Activated naive CD8-positive, alpha-beta T cell treated with anti-CD3 and anti-CD28 coated beads, Interleukin-2, amount 50 U/mL, for 24 hours (primary cell): ENCODE measurements around the gene MALRD1.

Source experiments
- ATAC-seq: fragments of 150-1000 bp; cut with Tn5 transposase; one replicate; pipeline ENCODE4 v1.10.0; 2021
- DNase-seq: peaks from one replicate; pipeline ENCODE4 v3.0.0; 2021
- H3K27ac Mint-ChIP-seq: one replicate; pipeline ENCODE4 v1.8.0; 2021; ENCODE audit warnings: mild to moderate bottlenecking, mixed read lengths
- H3K27me3 Mint-ChIP-seq: one replicate; pipeline ENCODE4 v1.8.0; 2021; ENCODE audit warnings: mixed read lengths
- H3K36me3 Mint-ChIP-seq: one replicate; pipeline ENCODE4 v1.8.0; 2021; ENCODE audit warnings: low read depth, mixed read lengths
- H3K4me1 Mint-ChIP-seq: one replicate; pipeline ENCODE4 v1.8.0; 2021; ENCODE audit warnings: mixed read lengths
- H3K4me3 Mint-ChIP-seq: one replicate; pipeline ENCODE4 v1.8.0; 2021; ENCODE audit warnings: mild to moderate bottlenecking, moderate library complexity, mixed read lengths
- H3K9me3 Mint-ChIP-seq: one replicate; pipeline ENCODE4 v1.8.0; 2021; ENCODE audit warnings: mixed read lengths

Gene MALRD1

DNA sequence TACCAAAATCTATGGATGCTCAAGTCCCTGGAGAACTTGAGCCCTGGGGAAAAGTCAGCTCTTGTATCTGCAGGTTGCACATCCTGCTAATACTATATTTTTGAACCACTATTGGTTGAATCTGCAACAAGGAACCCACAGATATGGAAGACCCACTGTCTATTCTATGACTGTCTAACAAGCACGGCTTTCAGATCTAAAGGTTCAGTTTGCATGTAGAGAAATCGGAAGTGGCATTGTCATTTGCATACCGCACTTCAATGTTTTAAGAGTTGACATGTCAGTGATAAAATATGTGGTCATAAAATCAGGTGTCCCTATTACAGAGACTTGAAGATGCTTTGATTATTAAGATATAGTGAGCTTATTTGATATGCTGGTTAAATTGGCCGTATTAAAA is 95.6 kb downstream of the MALRD1 start:
- Mint-ChIP-seq H3K9me3 (peaks cover 12% of the 10 kb centered on the region), H3K4me3 (no peak overlapping the region), H3K4me1 (no peaks in the 10 kb centered on the region), H3K36me3 (no peaks in the 10 kb centered on the region), H3K27me3 (no peaks in the 10 kb centered on the region), H3K27ac (no peak overlapping the region)
- DNase-seq: no peak
- no peak for ATAC-seq

GRCh38 chr10:19154375-19154774 is 105.8 kb downstream of the MALRD1 start:
- H3K36me3 Mint-ChIP-seq: no peaks in the 10 kb centered on the region

GRCh38 chr10:19158358-19158757 is 109.8 kb downstream of the MALRD1 start:
- no peak for DNase-seq
- Mint-ChIP-seq H3K27ac (no peak overlapping the region), H3K4me3 (no peak overlapping the region), H3K27me3 (no peaks in the 10 kb centered on the region), H3K36me3 (no peaks in the 10 kb centered on the region), H3K9me3 (peaks cover 11% of the 10 kb centered on the region), H3K4me1 (no peaks in the 10 kb centered on the region)
- ATAC-seq: no peak

More at GRCh38 chr10:19154375-19154774, 105.8 kb downstream of the MALRD1 start:
- H3K4me1 Mint-ChIP-seq: no peaks in the 10 kb centered on the region
- peaks cover 5% of the 10 kb centered on the region for H3K9me3 Mint-ChIP-seq
- no peak for ATAC-seq
- no peak overlapping the region for H3K27ac Mint-ChIP-seq
- H3K4me3 Mint-ChIP-seq: no peak overlapping the region
- DNase-seq: no peak
- no peaks in the 10 kb centered on the region for H3K27me3 Mint-ChIP-seq

GRCh38 chr10:19158870-19159269 is 110.3 kb downstream of the MALRD1 start:
- H3K27ac Mint-ChIP-seq: no peak overlapping the region
- peaks cover 11% of the 10 kb centered on the region for H3K9me3 Mint-ChIP-seq
- H3K27me3 Mint-ChIP-seq: no peaks in the 10 kb centered on the region
- H3K4me3 Mint-ChIP-seq: no peak overlapping the region
- H3K36me3 Mint-ChIP-seq: no peaks in the 10 kb centered on the region
- no peaks in the 10 kb centered on the region for H3K4me1 Mint-ChIP-seq
- no peak for ATAC-seq
- DNase-seq: no peak

GRCh38 chr10:19164461-19164860 is 115.9 kb downstream of the MALRD1 start:
- ATAC-seq: no peak

GRCh38 chr10:19168584-19168983 is 120.0 kb downstream of the MALRD1 start:
- Mint-ChIP-seq H3K4me3 (no peak overlapping the region), H3K27me3 (no peaks in the 10 kb centered on the region), H3K36me3 (no peaks in the 10 kb centered on the region), H3K4me1 (no peaks in the 10 kb centered on the region), H3K27ac (no peak overlapping the region), H3K9me3 (peaks cover 12% of the 10 kb centered on the region)
- no peak for ATAC-seq
- no peak for DNase-seq

More at GRCh38 chr10:19164461-19164860, 115.9 kb downstream of the MALRD1 start:
- no peaks in the 10 kb centered on the region for H3K36me3 Mint-ChIP-seq
- no peaks in the 10 kb centered on the region for H3K4me1 Mint-ChIP-seq
- DNase-seq: no peak
- H3K4me3 Mint-ChIP-seq: no peak overlapping the region
- no peaks in the 10 kb centered on the region for H3K27me3 Mint-ChIP-seq
- H3K9me3 Mint-ChIP-seq: peaks cover 14% of the 10 kb centered on the region
- H3K27ac Mint-ChIP-seq: no peak overlapping the region

DNA sequence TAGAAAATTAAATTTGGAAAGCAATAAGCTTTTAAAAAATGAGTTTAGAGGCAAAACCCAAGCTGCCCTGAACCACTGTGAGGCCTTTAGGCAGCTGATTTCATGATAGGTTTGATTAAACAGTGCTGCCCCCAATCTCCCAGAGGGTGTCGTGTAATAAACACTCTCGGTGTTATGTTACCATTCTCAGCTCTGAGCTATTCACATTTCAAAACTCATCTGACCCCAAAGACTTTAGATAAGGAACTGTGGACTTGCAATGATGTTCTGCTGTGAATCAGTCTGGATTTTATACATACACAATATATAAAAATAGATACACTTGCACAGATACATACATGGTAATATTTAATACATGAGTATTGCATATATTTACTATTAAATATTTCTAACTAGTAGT is 120.4 kb downstream of the MALRD1 start:
- Mint-ChIP-seq H3K4me3 (no peak overlapping the region), H3K27me3 (no peaks in the 10 kb centered on the region), H3K36me3 (no peaks in the 10 kb centered on the region), H3K4me1 (no peaks in the 10 kb centered on the region), H3K27ac (no peak overlapping the region), H3K9me3 (peaks cover 14% of the 10 kb centered on the region)
- DNase-seq (no peak), ATAC-seq (no peak)

DNA sequence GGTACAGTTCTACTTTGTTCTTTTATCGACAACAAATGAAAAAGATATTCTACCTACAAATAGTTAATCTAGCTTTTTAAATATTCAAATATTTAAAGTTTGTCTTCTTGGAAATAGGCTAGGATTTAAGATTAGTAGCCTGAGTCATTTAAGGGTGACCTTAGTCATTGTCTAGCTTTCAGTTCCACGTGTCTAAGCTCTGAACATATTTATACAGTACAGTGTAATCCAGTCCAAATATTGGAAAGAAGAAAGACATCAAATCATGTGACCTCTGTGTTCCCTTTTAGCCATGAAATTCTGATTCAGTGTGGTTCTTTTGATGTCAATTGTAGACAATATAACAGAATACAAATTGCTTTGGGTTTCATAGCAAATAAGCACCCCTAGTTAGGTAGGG is 121.1 kb downstream of the MALRD1 start:
- DNase-seq (no peak), ATAC-seq (no peak)
- no peaks in the 10 kb centered on the region for H3K27me3 Mint-ChIP-seq
- no peaks in the 10 kb centered on the region for H3K36me3 Mint-ChIP-seq
- H3K27ac Mint-ChIP-seq: no peak overlapping the region
- no peak overlapping the region for H3K4me3 Mint-ChIP-seq
- peaks cover 14% of the 10 kb centered on the region for H3K9me3 Mint-ChIP-seq
- H3K4me1 Mint-ChIP-seq: no peaks in the 10 kb centered on the region

- ATAC-seq (no peak), DNase-seq (no peak)
- Mint-ChIP-seq H3K4me1 (no peaks in the 10 kb centered on the region), H3K27ac (no peak overlapping the region), H3K27me3 (no peaks in the 10 kb centered on the region), H3K9me3 (peaks cover 5% of the 10 kb centered on the region), H3K36me3 (no peaks in the 10 kb centered on the region), H3K4me3 (no peak overlapping the region)
Measured at GRCh38 chr10:19178675-19179074, 130.1 kb downstream of the MALRD1 start.

DNA sequence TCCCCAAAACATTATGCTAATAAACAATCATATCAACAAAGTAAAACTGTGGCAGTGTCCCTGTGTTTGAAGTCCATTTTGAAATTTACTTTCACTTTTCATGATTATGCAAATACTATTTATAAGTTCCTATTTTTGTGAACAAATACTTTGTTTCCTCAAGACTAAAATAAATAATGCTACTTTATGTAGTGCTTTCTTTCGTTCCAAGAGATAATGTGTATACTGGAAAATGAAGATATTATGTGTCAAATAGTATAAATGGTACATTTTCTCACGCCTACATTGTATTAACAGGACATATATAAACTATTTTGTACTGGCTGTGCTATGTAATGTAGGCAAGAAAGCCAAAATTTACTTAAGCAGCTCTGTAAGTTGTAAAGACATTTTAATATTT is 136.3 kb downstream of the MALRD1 start:
- Mint-ChIP-seq H3K4me3 (no peak overlapping the region), H3K36me3 (no peaks in the 10 kb centered on the region), H3K4me1 (no peaks in the 10 kb centered on the region), H3K27me3 (no peaks in the 10 kb centered on the region), H3K9me3 (peaks cover 18% of the 10 kb centered on the region), H3K27ac (no peak overlapping the region)
- DNase-seq (no peak), ATAC-seq (no peak)

DNA sequence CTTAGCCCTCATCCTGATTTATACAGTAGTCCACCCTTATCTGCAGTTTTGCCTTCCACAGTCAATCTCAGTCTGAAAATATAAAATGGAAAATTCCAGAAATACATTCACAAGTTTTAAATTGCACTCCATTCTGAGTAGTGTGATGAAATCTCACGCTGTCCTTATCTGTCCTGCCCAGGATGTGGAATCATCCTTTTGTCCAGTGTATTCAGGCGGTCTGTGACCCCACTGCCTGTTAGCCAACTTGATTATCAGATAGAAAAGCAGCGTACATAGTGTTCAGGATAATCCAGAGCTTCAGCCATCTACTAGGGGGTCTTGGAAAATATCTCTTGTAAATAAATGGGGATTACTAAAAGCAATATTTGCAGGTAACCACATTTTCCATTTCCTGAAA is 146.3 kb downstream of the MALRD1 start:
- Mint-ChIP-seq H3K4me3 (no peak overlapping the region), H3K27me3 (no peaks in the 10 kb centered on the region), H3K9me3 (peaks cover 8% of the 10 kb centered on the region), H3K36me3 (no peaks in the 10 kb centered on the region), H3K4me1 (no peaks in the 10 kb centered on the region), H3K27ac (no peak overlapping the region)
- DNase-seq: no peak
- no peak for ATAC-seq

GRCh38 chr10:19195698-19196097 is 147.1 kb downstream of the MALRD1 start:
- Mint-ChIP-seq H3K27me3 (no peaks in the 10 kb centered on the region), H3K36me3 (no peaks in the 10 kb centered on the region), H3K4me3 (no peak overlapping the region), H3K27ac (no peak overlapping the region), H3K4me1 (no peaks in the 10 kb centered on the region), H3K9me3 (peaks cover 2% of the 10 kb centered on the region)
- ATAC-seq: no peak
- DNase-seq: no peak

DNA sequence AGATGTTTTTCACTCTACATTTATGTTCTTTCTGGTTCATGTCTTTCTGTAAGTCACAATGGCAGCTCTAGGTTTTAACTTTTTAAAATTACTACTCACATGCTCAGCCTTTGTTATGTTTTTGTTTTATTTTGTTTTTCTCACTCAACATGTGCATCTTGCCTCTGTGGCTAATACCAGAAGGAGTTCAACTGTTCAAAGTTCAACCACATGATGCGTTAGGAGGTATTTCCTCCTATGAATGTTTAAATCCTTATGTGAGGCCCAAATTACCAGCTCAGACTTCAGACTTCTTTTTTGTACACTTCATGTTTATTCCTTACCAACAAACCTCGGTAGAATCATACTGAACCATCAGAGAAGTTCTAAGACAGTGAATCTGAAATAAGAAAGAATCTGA is 151.6 kb downstream of the MALRD1 start:
- Mint-ChIP-seq H3K27me3 (no peaks in the 10 kb centered on the region), H3K4me3 (no peak overlapping the region), H3K36me3 (no peaks in the 10 kb centered on the region), H3K27ac (no peak overlapping the region), H3K4me1 (no peaks in the 10 kb centered on the region), H3K9me3 (no peaks in the 10 kb centered on the region)
- no peak for DNase-seq
- ATAC-seq: no peak

GRCh38 chr10:19204246-19204917 is 155.8 kb downstream of the MALRD1 start:
- no peak overlapping the region for H3K27ac Mint-ChIP-seq
- H3K4me1 Mint-ChIP-seq: no peaks in the 10 kb centered on the region
- no peak overlapping the region for H3K4me3 Mint-ChIP-seq
- no peaks in the 10 kb centered on the region for H3K27me3 Mint-ChIP-seq
- peaks cover 7% of the 10 kb centered on the region for H3K9me3 Mint-ChIP-seq
- H3K36me3 Mint-ChIP-seq: no peaks in the 10 kb centered on the region
- no peak for ATAC-seq
- no peak for DNase-seq

- H3K4me1 Mint-ChIP-seq: no peaks in the 10 kb centered on the region
- DNase-seq: no peak
- peaks cover 11% of the 10 kb centered on the region for H3K9me3 Mint-ChIP-seq
- H3K27me3 Mint-ChIP-seq: no peaks in the 10 kb centered on the region
- no peak for ATAC-seq
- H3K27ac Mint-ChIP-seq: no peak overlapping the region
- H3K36me3 Mint-ChIP-seq: no peaks in the 10 kb centered on the region
- H3K4me3 Mint-ChIP-seq: no peak overlapping the region
Measured at GRCh38 chr10:19209319-19209718, 160.7 kb downstream of the MALRD1 start.

GRCh38 chr10:19212590-19212989 is 164.0 kb downstream of the MALRD1 start:
- Mint-ChIP-seq H3K4me1 (no peaks in the 10 kb centered on the region), H3K27me3 (no peaks in the 10 kb centered on the region), H3K9me3 (peaks cover 22% of the 10 kb centered on the region), H3K27ac (no peak overlapping the region), H3K4me3 (no peak overlapping the region), H3K36me3 (no peaks in the 10 kb centered on the region)
- no peak for DNase-seq
- ATAC-seq: no peak
